ENCODE data around the gene DDHD1. TPM values are rescaled to one million over a fixed set of nuclear protein-coding genes. Genes with fewer than 3 reads are reported as not detected.

DDHD1 gene
- total RNA-seq, 2 experiments from 2014 or later: 42.5 to 44.5 TPM

DNA sequence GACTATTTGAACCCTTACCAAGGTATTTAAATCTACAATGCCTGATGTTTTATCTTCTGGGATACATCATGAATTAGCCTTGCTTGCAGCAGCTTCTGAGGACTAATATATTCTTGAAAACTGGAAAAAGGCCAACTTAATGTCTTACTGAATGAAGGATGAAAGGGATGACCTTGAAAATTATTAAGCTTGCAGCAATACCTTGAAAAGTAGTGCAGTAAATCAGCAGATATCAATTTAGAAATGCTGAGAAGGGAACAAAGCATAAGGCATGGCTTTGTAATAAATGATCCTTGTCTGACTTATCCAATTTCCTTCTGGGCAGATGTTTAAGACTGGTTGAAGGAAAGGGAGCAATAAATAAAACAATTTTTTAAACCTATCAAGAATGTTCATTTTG, 165.0 kb downstream of the DDHD1 start:
- TF ChIP-seq, protein P1, sequence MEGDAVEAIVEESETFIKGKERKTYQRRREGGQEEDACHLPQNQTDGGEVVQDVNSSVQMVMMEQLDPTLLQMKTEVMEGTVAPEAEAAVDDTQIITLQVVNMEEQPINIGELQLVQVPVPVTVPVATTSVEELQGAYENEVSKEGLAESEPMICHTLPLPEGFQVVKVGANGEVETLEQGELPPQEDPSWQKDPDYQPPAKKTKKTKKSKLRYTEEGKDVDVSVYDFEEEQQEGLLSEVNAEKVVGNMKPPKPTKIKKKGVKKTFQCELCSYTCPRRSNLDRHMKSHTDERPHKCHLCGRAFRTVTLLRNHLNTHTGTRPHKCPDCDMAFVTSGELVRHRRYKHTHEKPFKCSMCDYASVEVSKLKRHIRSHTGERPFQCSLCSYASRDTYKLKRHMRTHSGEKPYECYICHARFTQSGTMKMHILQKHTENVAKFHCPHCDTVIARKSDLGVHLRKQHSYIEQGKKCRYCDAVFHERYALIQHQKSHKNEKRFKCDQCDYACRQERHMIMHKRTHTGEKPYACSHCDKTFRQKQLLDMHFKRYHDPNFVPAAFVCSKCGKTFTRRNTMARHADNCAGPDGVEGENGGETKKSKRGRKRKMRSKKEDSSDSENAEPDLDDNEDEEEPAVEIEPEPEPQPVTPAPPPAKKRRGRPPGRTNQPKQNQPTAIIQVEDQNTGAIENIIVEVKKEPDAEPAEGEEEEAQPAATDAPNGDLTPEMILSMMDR (IDR thresholded peaks at IDR 0.05): no peak

DNA sequence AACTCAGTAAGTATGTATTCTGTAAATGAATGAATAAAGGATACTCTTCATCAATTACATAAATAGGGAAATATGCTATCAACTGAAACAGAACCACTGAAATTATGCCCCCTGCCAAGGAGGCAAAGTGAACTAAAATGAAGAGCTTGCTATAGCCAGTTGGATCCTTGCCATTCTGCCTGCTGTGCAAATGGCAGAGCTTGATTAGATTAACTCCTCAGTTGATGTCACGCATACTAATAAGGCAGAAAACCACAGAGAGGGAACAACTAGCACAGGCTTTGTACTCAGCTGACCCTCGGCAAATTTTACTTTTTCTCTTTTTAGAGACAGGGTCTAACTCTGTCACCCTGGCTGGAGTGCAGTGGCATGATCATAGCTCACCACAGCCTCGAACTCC, 165.6 kb downstream of the DDHD1 start:
- H3K27ac Mint-ChIP-seq: no peak overlapping the region
- no peaks in the 10 kb centered on the region for H3K9me3 Mint-ChIP-seq
- H3K27me3 ChIP-seq (ENCODE audit: control insufficient read depth in 1 of 2, insufficient read depth in 2 of 2, low read length in 2 of 2): no peaks in the 10 kb centered on the region
- no peaks in the 10 kb centered on the region for H3K9me3 ChIP-seq (ENCODE audit: control insufficient read depth in 1 of 2, insufficient read depth in 1 of 2, low read length in 2 of 2)
- H3K4me3 ChIP-seq (ENCODE audit: low read length): no peak overlapping the region
- CTCF ChIA-PET: no interaction called here
- H3K27me3 Mint-ChIP-seq: peaks cover 3% of the 10 kb centered on the region
- H3K4me3 Mint-ChIP-seq: no peak overlapping the region
- TF ChIP-seq, protein P1 (IDR thresholded peaks at IDR 0.05): no peak
- DNase-seq: no peak
- H3K4me1 Mint-ChIP-seq (ENCODE audit: low read depth): no peaks in the 10 kb centered on the region
- no peak for ATAC-seq (ENCODE audit: poor library complexity)
- H3K36me3 Mint-ChIP-seq (ENCODE audit: low read depth): no peaks in the 10 kb centered on the region
- no peaks in the 10 kb centered on the region for H3K36me3 ChIP-seq (ENCODE audit: insufficient read depth, low read length)
- no peaks in the 10 kb centered on the region for H3K4me1 ChIP-seq (ENCODE audit: insufficient read depth, low read length)
- intact Hi-C loops (cut with DNase I, micrococcal nuclease): no loop called here
- H3K27ac ChIP-seq (ENCODE audit: low read depth in 1 of 2, low read length in 2 of 2): no peak overlapping the region
- POLR2A ChIA-PET: no interaction called here

More for the DNA sequence above, 165.0 kb downstream of the DDHD1 start:
- H3K4me1 ChIP-seq (ENCODE audit: insufficient read depth, low read length): no peaks in the 10 kb centered on the region
- H3K4me3 Mint-ChIP-seq: no peak overlapping the region
- H3K36me3 Mint-ChIP-seq (ENCODE audit: low read depth): no peaks in the 10 kb centered on the region
- ChIA-PET POLR2A (no interaction called here), CTCF (no interaction called here)
- no peak overlapping the region for H3K27ac ChIP-seq (ENCODE audit: low read depth in 1 of 2, low read length in 2 of 2)
- no peaks in the 10 kb centered on the region for H3K9me3 Mint-ChIP-seq
- ATAC-seq (ENCODE audit: poor library complexity) (no peak), DNase-seq (no peak)
- H3K4me3 ChIP-seq (ENCODE audit: low read length): no peak overlapping the region
- no peaks in the 10 kb centered on the region for H3K9me3 ChIP-seq (ENCODE audit: control insufficient read depth in 1 of 2, insufficient read depth in 1 of 2, low read length in 2 of 2)
- H3K4me1 Mint-ChIP-seq (ENCODE audit: low read depth): no peaks in the 10 kb centered on the region
- peaks cover 3% of the 10 kb centered on the region for H3K27me3 Mint-ChIP-seq
- intact Hi-C loops (cut with DNase I, micrococcal nuclease): no loop called here
- H3K36me3 ChIP-seq (ENCODE audit: insufficient read depth, low read length): no peaks in the 10 kb centered on the region
- H3K27ac Mint-ChIP-seq: no peak overlapping the region
- no peaks in the 10 kb centered on the region for H3K27me3 ChIP-seq (ENCODE audit: control insufficient read depth in 1 of 2, insufficient read depth in 2 of 2, low read length in 2 of 2)

DNA sequence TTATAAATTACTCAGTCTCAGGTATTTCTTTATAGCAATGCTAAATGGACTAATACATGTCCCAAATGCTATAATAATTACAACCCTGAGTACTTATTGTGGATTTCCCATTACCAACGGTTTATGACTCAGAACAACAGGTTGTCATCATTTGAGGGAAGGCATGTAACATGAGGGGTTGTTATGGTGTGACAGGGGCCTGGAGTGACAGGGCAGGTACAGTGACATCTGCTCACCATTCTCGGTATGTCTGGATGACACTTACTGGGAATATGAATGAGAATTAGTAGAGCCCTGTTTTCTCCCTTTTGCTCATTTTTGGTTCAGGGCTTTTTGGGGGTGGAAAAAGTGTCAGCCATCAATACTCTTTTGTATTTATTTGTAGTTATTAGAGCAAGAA, 166.1 kb downstream of the DDHD1 start:
- H3K36me3 ChIP-seq (ENCODE audit: insufficient read depth, low read length): no peaks in the 10 kb centered on the region
- H3K4me3 ChIP-seq (ENCODE audit: low read length): no peak overlapping the region
- no peak overlapping the region for H3K4me3 Mint-ChIP-seq
- H3K27me3 Mint-ChIP-seq: peaks cover 3% of the 10 kb centered on the region
- H3K9me3 ChIP-seq (ENCODE audit: control insufficient read depth in 1 of 2, insufficient read depth in 1 of 2, low read length in 2 of 2): no peaks in the 10 kb centered on the region
- POLR2A ChIA-PET: no interaction called here
- no peaks in the 10 kb centered on the region for H3K36me3 Mint-ChIP-seq (ENCODE audit: low read depth)
- ATAC-seq (ENCODE audit: poor library complexity): no peak
- TF ChIP-seq, protein P1 (IDR thresholded peaks at IDR 0.05): no peak
- no peaks in the 10 kb centered on the region for H3K4me1 Mint-ChIP-seq (ENCODE audit: low read depth)
- intact Hi-C loops (cut with DNase I, micrococcal nuclease): no loop called here
- H3K27ac Mint-ChIP-seq: no peak overlapping the region
- H3K9me3 Mint-ChIP-seq: no peaks in the 10 kb centered on the region
- no peak for DNase-seq
- H3K27ac ChIP-seq (ENCODE audit: low read depth in 1 of 2, low read length in 2 of 2): no peak overlapping the region
- H3K4me1 ChIP-seq (ENCODE audit: insufficient read depth, low read length): no peaks in the 10 kb centered on the region
- no peaks in the 10 kb centered on the region for H3K27me3 ChIP-seq (ENCODE audit: control insufficient read depth in 1 of 2, insufficient read depth in 2 of 2, low read length in 2 of 2)
- CTCF ChIA-PET: no interaction called here

Other genes with a start within 250 kb of the DDHD1 start
- gene FERMT2, start 202.3 kb downstream of the DDHD1 start, total RNA-seq: under 1 TPM; 0.44 to 0.61 TPM